Endothelial cell of umbilical vein (primary cell): ENCODE results near the gene KCTD10. TPM values are rescaled to one million over a fixed set of nuclear protein-coding genes. Genes with fewer than 3 reads are reported as not detected.

Source experiments
- BruUV-seq: library from RNA; stranded (reverse); fragments of 400-500 nt; replicated peaks from 2 replicates; lab custom pipeline; 2021; lab: Mats Ljungman, UMichigan
- CTCF ChIA-PET: fragments of 300-600, 350-600 bp; sonication (Branson Sonifier 250); formaldehyde crosslinking; loops from one replicate; lab custom pipeline; 2021; ENCODE audit warnings: antibody characterized with exemption, inconsistent platforms; lab: Charles Lee
- POLR2A ChIA-PET: fragments of 300-600, 350-600 bp; sonication (Branson Sonifier 250); formaldehyde crosslinking; loops from one replicate; lab custom pipeline; 2021; ENCODE audit warnings: antibody characterized with exemption, inconsistent platforms; lab: Charles Lee
- DNase-seq: peaks from one replicate; pipeline ENCODE4 v3.0.0-alpha.2; 2011; ENCODE audit warnings: low read depth, low spot score
- FAIRE-seq: peaks from 2 replicates; lab custom pipeline; 2011; peaks lifted over from hg19 to GRCh38; lab: Jason Lieb, UNC
- H2AFZ ChIP-seq: 2 replicates; pipeline ENCODE4 v1.6.0; 2012; ENCODE audit warnings: low read depth, low read length, control low read depth, inconsistent platforms
- H3K27ac ChIP-seq: 2 replicates; pipeline ENCODE4 v1.5.1; 2011; ENCODE audit warnings: low read depth, mild to moderate bottlenecking, control low read depth, low read length, moderate library complexity; ENCODE audit not compliant: insufficient read depth
- H3K27me3 ChIP-seq, 2 experiments: 2 replicates each; pipeline versions ENCODE4 v1.6.0 to v1.6.1; 2011; ENCODE audit warnings: low read length in 2 of 2, mixed read lengths in 1 of 2; ENCODE audit not compliant: control insufficient read depth in 2 of 2, insufficient read depth in 2 of 2
- H3K36me3 ChIP-seq, 2 experiments: 2 replicates in 1 of 2; 3 replicates in 1 of 2; pipeline ENCODE4 v1.5.1; 2011; ENCODE audit warnings: low read length in 2 of 2, mild to moderate bottlenecking in 1 of 2, moderate library complexity in 1 of 2; ENCODE audit not compliant: control insufficient read depth in 2 of 2, insufficient read depth in 2 of 2; ENCODE audit errors: extremely low read depth in 1 of 2
- H3K4me1 ChIP-seq: 3 replicates; pipeline ENCODE4 v1.5.1; 2011; ENCODE audit warnings: mild to moderate bottlenecking, low read length; ENCODE audit not compliant: control insufficient read depth, insufficient read depth; ENCODE audit errors: extremely low read depth
- H3K4me2 ChIP-seq: 2 replicates; pipeline ENCODE4 v1.6.1; 2011; ENCODE audit warnings: low read length, control low read depth, mixed read lengths; ENCODE audit not compliant: insufficient read depth
- H3K4me3 ChIP-seq, 3 experiments: fragments of 200-600 bp in 1 of 3; sonication (generic), shearing (Covaris generic) in 1 of 3; replicated peaks in 1 of 3; 2 replicates each; pipeline ENCODE4 v1.5.1; 2011 to 2016; ENCODE audit warnings: control low read depth in 3 of 3, low read length in 3 of 3, mild to moderate bottlenecking in 2 of 3, inconsistent platforms in 1 of 3, low read depth in 1 of 3, moderate library complexity in 1 of 3; ENCODE audit not compliant: insufficient read depth in 1 of 3
- H3K79me2 ChIP-seq: 2 replicates; pipeline ENCODE4 v1.6.0; 2012; ENCODE audit warnings: low read length, inconsistent platforms; ENCODE audit not compliant: control insufficient read depth, insufficient read depth
- H3K9ac ChIP-seq: replicated peaks from 2 replicates; pipeline ENCODE3; 2011; ENCODE audit warnings: low read length, control low read depth; ENCODE audit not compliant: insufficient read depth; ENCODE audit errors: extremely low read depth
- H3K9me1 ChIP-seq: replicated peaks from 3 replicates; pipeline ENCODE4 v1.6.0; 2011; ENCODE audit warnings: mild to moderate bottlenecking, low read length; ENCODE audit not compliant: control insufficient read depth, insufficient read depth; ENCODE audit errors: extremely low read depth
- H3K9me3 ChIP-seq: replicated peaks from 2 replicates; pipeline ENCODE4 v1.5.1; 2012; ENCODE audit warnings: low read length, inconsistent platforms; ENCODE audit not compliant: control insufficient read depth, insufficient read depth
- H4K20me1 ChIP-seq: replicated peaks from 2 replicates; pipeline ENCODE3; 2011; ENCODE audit warnings: mild to moderate bottlenecking, low read length; ENCODE audit not compliant: control insufficient read depth, insufficient read depth; ENCODE audit errors: extremely low read depth
- EZH2 ChIP-seq: IDR thresholded peaks from 2 replicates; pipeline ENCODE4 v1.6.1; 2012; ENCODE audit warnings: borderline replicate concordance, low read depth, mild to moderate bottlenecking, moderate library complexity, low read length, inconsistent platforms; ENCODE audit not compliant: severe bottlenecking
- FOS ChIP-seq: IDR thresholded peaks from 2 replicates; pipeline ENCODE4 v1.6.1; 2011; ENCODE audit warnings: mild to moderate bottlenecking, low read length, moderate library complexity, borderline replicate concordance; ENCODE audit not compliant: insufficient read depth
- JUN ChIP-seq: IDR thresholded peaks from 2 replicates; pipeline ENCODE4 v1.6.1; 2011; ENCODE audit warnings: borderline replicate concordance, low read depth; ENCODE audit not compliant: insufficient read length, insufficient read depth
- MYC ChIP-seq: IDR thresholded peaks from one replicate; pipeline ENCODE4 v1.6.1; 2011; ENCODE audit warnings: mild to moderate bottlenecking, low read depth, low read length
- POLR2AphosphoS5 ChIP-seq: IDR thresholded peaks from 2 replicates; pipeline ENCODE4 v1.6.1; 2012; ENCODE audit warnings: low read depth, mild to moderate bottlenecking, control low read depth, low read length, moderate library complexity; ENCODE audit not compliant: insufficient read depth
- dilution Hi-C: fragments of 300-500 bp; cut with MboI; formaldehyde crosslinking; loops from one replicate; pipeline ENCODE4 v1.15.0; 2019; ENCODE audit warnings: low sequenced_read_pairs; ENCODE audit not compliant: extremely low pct_ligation_motif_present
- intact Hi-C: fragments of 100-400 bp; cut with micrococcal nuclease; formaldehyde crosslinking; loops from one replicate; pipeline ENCODE4 v1.10.0; 2022
- polyA plus RNA-seq, 4 experiments: library from polyadenylated mRNA; depleted of rRNA in 3 of 4; stranded (reverse) in 3 of 4; unstranded in 1 of 4; fragments of >200 nt; gene quantifications; 2 replicates each; pipeline versions ENCODE4 v1.2.1 to v1.2.3, GENCODE V29; 2011 to 2012; ENCODE audit warnings: missing spikeins in 1 of 4
- total RNA-seq: library from RNA; stranded (reverse); gene quantifications from 2 replicates; pipeline ENCODE4 v1.2.3, GENCODE V29; 2021
- TF ChIP-seq, protein P1 (sequence below), 2 donors: IDR thresholded peaks; 1 replicate in 1 of 2; 2 replicates in 1 of 2; pipeline ENCODE4 v1.5.1; 2011; ENCODE audit warnings: low read length in 2 of 2, mild to moderate bottlenecking in 2 of 2, moderate library complexity in 2 of 2, control low read depth in 1 of 2, inconsistent platforms in 1 of 2, low read depth in 1 of 2; ENCODE audit not compliant: insufficient read depth in 1 of 2; ENCODE audit errors: extremely low read depth in 1 of 2
- TF ChIP-seq, protein P2 (sequence below): IDR thresholded peaks from 2 replicates; pipeline ENCODE4 v1.6.1; 2011; ENCODE audit not compliant: insufficient read depth, insufficient read length

The KCTD10 gene
- total and polyA plus RNA-seq, 2 donors (not counting 3 experiments of a cell fraction or from before 2014, with no cell fraction given) = 101 to 112 TPM

- no TSS peak for BruUV-seq
Observed at GRCh38 chr12:109497675-109498074, 20.6 kb upstream of the KCTD10 start.

More at GRCh38 chr12:109497675-109498074, 20.6 kb upstream of the KCTD10 start:
- no peaks in the 10 kb centered on the region for H3K9me3 ChIP-seq
- peaks cover 7 to 24% of the 10 kb centered on the region in 2 experiments for H3K36me3 ChIP-seq
- H3K27ac ChIP-seq = no peak overlapping the region
- dilution Hi-C loops = no loop called here
- ChIA-PET CTCF (no interaction called here), POLR2A (no interaction called here)
- H3K4me3 ChIP-seq = no peak overlapping the region
- H3K79me2 ChIP-seq = no peaks in the 10 kb centered on the region
- H2AFZ ChIP-seq = no peak overlapping the region
- no peaks in the 10 kb centered on the region for H3K9me1 ChIP-seq
- FAIRE-seq (no peak), DNase-seq (no peak)
- TF ChIP-seq, protein P1, sequence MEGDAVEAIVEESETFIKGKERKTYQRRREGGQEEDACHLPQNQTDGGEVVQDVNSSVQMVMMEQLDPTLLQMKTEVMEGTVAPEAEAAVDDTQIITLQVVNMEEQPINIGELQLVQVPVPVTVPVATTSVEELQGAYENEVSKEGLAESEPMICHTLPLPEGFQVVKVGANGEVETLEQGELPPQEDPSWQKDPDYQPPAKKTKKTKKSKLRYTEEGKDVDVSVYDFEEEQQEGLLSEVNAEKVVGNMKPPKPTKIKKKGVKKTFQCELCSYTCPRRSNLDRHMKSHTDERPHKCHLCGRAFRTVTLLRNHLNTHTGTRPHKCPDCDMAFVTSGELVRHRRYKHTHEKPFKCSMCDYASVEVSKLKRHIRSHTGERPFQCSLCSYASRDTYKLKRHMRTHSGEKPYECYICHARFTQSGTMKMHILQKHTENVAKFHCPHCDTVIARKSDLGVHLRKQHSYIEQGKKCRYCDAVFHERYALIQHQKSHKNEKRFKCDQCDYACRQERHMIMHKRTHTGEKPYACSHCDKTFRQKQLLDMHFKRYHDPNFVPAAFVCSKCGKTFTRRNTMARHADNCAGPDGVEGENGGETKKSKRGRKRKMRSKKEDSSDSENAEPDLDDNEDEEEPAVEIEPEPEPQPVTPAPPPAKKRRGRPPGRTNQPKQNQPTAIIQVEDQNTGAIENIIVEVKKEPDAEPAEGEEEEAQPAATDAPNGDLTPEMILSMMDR (IDR thresholded peaks at IDR 0.05; ENCODE audit: extremely low read depth in 1 of 2, insufficient read depth in 1 of 2, low read depth in 1 of 2, low read length in 2 of 2) = no peak
- TF ChIP-seq, protein P2, sequence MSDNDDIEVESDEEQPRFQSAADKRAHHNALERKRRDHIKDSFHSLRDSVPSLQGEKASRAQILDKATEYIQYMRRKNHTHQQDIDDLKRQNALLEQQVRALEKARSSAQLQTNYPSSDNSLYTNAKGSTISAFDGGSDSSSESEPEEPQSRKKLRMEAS = no peak
- TF ChIP-seq POLR2AphosphoS5 = no peak
- TF ChIP-seq MYC = no peak
- TF ChIP-seq EZH2 = no peak
- TF ChIP-seq FOS = no peak
- TF ChIP-seq JUN = no peak
- H3K9ac ChIP-seq = no peak overlapping the region
- no peaks in the 10 kb centered on the region for H3K27me3 ChIP-seq
- no peak overlapping the region for H3K4me2 ChIP-seq
- H4K20me1 ChIP-seq = no peaks in the 10 kb centered on the region
- no peaks in the 10 kb centered on the region for H3K4me1 ChIP-seq
- intact Hi-C loops = no loop called here
